DOHH2 (cell line): ENCODE results near the gene KIF3B.
A peak's percentile ranks its signal among the peaks of the same experiment; 100 is the strongest.

Source experiments
- H3F3A ChIP-seq: fragments of 200-600 bp; sonication (generic), shearing (Covaris generic); 2 replicates; pipeline ENCODE4 v1.6.0; 2016; ENCODE audit warnings: antibody characterized with exemption, mild to moderate bottlenecking; ENCODE audit not compliant: control insufficient read depth, insufficient read depth
- H3K27ac ChIP-seq: fragments of 200-600 bp; sonication (generic); 2 replicates; pipeline ENCODE4 v1.5.1; 2014; ENCODE audit warnings: low read depth, mild to moderate bottlenecking, low read length, moderate library complexity
- H3K27me3 ChIP-seq: fragments of 200-600 bp; sonication (generic); 2 replicates; pipeline ENCODE4 v1.6.1; 2014; ENCODE audit warnings: mild to moderate bottlenecking, low read length, mixed read lengths; ENCODE audit not compliant: control insufficient read depth
- H3K36me3 ChIP-seq: fragments of 200-600 bp; sonication (generic); 2 replicates; pipeline ENCODE4 v1.6.1; 2014; ENCODE audit warnings: mild to moderate bottlenecking, low read length, moderate library complexity, mixed read lengths; ENCODE audit not compliant: control insufficient read depth
- H3K4me1 ChIP-seq: fragments of 200-600 bp; sonication (generic); 2 replicates; pipeline ENCODE4 v1.6.1; 2014; ENCODE audit warnings: mild to moderate bottlenecking, low read length, mixed read lengths; ENCODE audit not compliant: control insufficient read depth
- H3K4me2 ChIP-seq: fragments of 200-600 bp; sonication (generic); 2 replicates; pipeline ENCODE4 v1.6.0; 2014; ENCODE audit warnings: mild to moderate bottlenecking, low read length, moderate library complexity
- H3K4me3 ChIP-seq: fragments of 200-600 bp; sonication (generic); 2 replicates; pipeline ENCODE4 v1.5.1; 2014; ENCODE audit warnings: mild to moderate bottlenecking, low read length, mixed read lengths
- H3K79me2 ChIP-seq: fragments of 200-600 bp; sonication (generic); 2 replicates; pipeline ENCODE4 v1.6.1; 2014; ENCODE audit warnings: mild to moderate bottlenecking, low read length, mixed read lengths; ENCODE audit not compliant: control insufficient read depth
- H3K9me2 ChIP-seq: fragments of 200-600 bp; sonication (generic); replicated peaks from 2 replicates; pipeline ENCODE4 v1.6.1; 2014; ENCODE audit warnings: mild to moderate bottlenecking, low read length, mixed read lengths; ENCODE audit not compliant: control insufficient read depth
- H3K9me3 ChIP-seq: fragments of 200-600 bp; sonication (generic); 2 replicates; pipeline ENCODE4 v1.6.1; 2014; ENCODE audit warnings: antibody characterized with exemption, low read length, mixed read lengths; ENCODE audit not compliant: control insufficient read depth, insufficient read depth
- H4K20me1 ChIP-seq: fragments of 200-600 bp; sonication (generic); 2 replicates; pipeline ENCODE4 v1.6.0; 2014; ENCODE audit warnings: low read depth, mild to moderate bottlenecking, antibody characterized with exemption, low read length, moderate library complexity; ENCODE audit not compliant: control insufficient read depth, insufficient read depth
- CTCF ChIP-seq: fragments of 200-600 bp; sonication (generic); IDR thresholded peaks from one replicate; pipeline ENCODE4 v1.5.1; 2014; ENCODE audit warnings: antibody characterized with exemption, mild to moderate bottlenecking, low read depth, low read length; ENCODE audit not compliant: poor library complexity, severe bottlenecking
- EZH2phosphoT487 ChIP-seq: fragments of 200-600 bp; sonication (generic); IDR thresholded peaks from 2 replicates; pipeline ENCODE4 v1.6.1; 2017; ENCODE audit warnings: borderline replicate concordance, mild to moderate bottlenecking, antibody characterized with exemption, low read length, moderate library complexity, mixed read lengths

KIF3B gene

GRCh38 chr20:32333988-32334885 lies 56.8 kb downstream of the KIF3B start:
- no peaks in the 10 kb centered on the region for H3K9me3 ChIP-seq
- no peaks in the 10 kb centered on the region for H3K27me3 ChIP-seq
- no peak for TF ChIP-seq EZH2phosphoT487
- no peak for TF ChIP-seq CTCF
- H3F3A ChIP-seq, result peaks cover 5% of the 10 kb centered on the region; the same call in 1 of the 2 replicates
- peaks cover 42% of the 10 kb centered on the region for H3K36me3 ChIP-seq
- no peak overlapping the region for H3K4me2 ChIP-seq
- no peak overlapping the region for H3K4me3 ChIP-seq
- H4K20me1 ChIP-seq, result no peaks in the 10 kb centered on the region
- no peaks in the 10 kb centered on the region for H3K9me2 ChIP-seq
- no peak overlapping the region for H3K27ac ChIP-seq
- H3K4me1 ChIP-seq, result peaks cover 28% of the 10 kb centered on the region
- H3K79me2 ChIP-seq, result no peaks in the 10 kb centered on the region

GRCh38 chr20:32336918-32337347 lies 59.5 kb downstream of the KIF3B start:
- no peaks in the 10 kb centered on the region for H3K9me2 ChIP-seq
- H4K20me1 ChIP-seq, result no peaks in the 10 kb centered on the region
- peak; percentile 63 for TF ChIP-seq CTCF
- no peak for TF ChIP-seq EZH2phosphoT487
- H3K4me1 ChIP-seq, result peaks cover 28% of the 10 kb centered on the region
- H3K36me3 ChIP-seq, result peaks cover 22% of the 10 kb centered on the region
- peaks cover 5% of the 10 kb centered on the region; the same call in 1 of the 2 replicates for H3F3A ChIP-seq
- no peak overlapping the region for H3K4me2 ChIP-seq
- H3K9me3 ChIP-seq, result no peaks in the 10 kb centered on the region
- H3K27ac ChIP-seq, result no peak overlapping the region
- no peaks in the 10 kb centered on the region for H3K27me3 ChIP-seq
- no peak overlapping the region for H3K4me3 ChIP-seq
- H3K79me2 ChIP-seq, result no peaks in the 10 kb centered on the region

GRCh38 chr20:32337937-32338661 lies 60.6 kb downstream of the KIF3B start:
- no peak overlapping the region for H3K27ac ChIP-seq
- peaks cover 5% of the 10 kb centered on the region; the same call in 1 of the 2 replicates for H3F3A ChIP-seq
- no peaks in the 10 kb centered on the region for H3K9me2 ChIP-seq
- peaks cover 10% of the 10 kb centered on the region; the same call in 1 of the 2 replicates for H3K36me3 ChIP-seq
- H3K4me3 ChIP-seq, result no peak overlapping the region
- H3K4me1 ChIP-seq, result peaks cover 19% of the 10 kb centered on the region
- H3K79me2 ChIP-seq, result no peaks in the 10 kb centered on the region
- no peaks in the 10 kb centered on the region for H3K27me3 ChIP-seq
- TF ChIP-seq CTCF (no peak), EZH2phosphoT487 (no peak)
- no peak overlapping the region for H3K4me2 ChIP-seq
- no peaks in the 10 kb centered on the region for H4K20me1 ChIP-seq
- no peaks in the 10 kb centered on the region for H3K9me3 ChIP-seq
